GM19025 (cell line): ENCODE measurements around the gene CFAP300.

Source experiments
- ATAC-seq: cut with Tn5 transposase; IDR thresholded peaks from one replicate; pipeline ENCODE4 v1.9.1; 2021; ENCODE audit warnings: mild to moderate bottlenecking, low read depth, moderate library complexity; ENCODE audit not compliant: unreplicated experiment

The CFAP300 gene

GRCh38 chr11:102071497-102072472 lies 24.5 kb downstream of the CFAP300 start:
- ATAC-seq = no peak

DNA sequence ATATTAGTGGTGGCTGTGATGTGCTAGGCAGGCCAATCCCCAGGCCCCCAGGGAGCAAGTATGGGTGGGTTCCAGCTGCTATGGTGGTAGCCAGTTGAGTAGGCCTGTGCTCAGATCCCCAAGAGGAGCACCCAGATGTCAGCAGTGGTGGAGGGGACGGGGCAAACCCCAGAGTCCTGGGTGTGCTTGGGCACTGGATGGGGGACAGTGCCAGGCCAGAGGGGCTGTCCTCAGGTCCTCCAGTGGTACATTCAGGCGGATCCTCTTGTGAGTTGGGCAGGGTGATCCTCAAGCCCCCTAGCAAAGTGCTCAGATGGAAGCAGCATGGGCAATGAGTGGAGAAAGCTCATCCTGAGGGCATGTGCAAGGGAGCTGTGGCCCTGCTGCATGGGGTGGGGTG lies 26.0 kb downstream of the CFAP300 start:
- no peak for ATAC-seq

DNA sequence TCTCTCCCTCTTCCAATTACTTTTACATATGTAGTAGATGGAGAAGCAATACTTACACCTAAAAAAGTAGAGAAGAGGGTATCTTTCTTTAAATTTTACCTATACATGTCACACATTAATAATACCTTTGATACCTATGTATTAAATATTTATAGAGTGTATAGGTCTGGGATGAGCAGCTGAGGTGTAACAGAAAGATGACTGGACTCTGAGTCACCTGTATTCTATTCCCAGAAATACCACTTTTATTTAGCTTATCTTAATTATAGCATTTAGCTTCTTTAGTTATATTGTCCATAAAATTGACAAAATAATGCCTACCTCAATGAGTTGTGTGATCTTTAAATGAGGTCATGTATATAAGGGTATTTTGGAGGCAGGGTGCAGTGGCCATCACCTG lies 32.4 kb downstream of the CFAP300 start:
- no peak for ATAC-seq

DNA sequence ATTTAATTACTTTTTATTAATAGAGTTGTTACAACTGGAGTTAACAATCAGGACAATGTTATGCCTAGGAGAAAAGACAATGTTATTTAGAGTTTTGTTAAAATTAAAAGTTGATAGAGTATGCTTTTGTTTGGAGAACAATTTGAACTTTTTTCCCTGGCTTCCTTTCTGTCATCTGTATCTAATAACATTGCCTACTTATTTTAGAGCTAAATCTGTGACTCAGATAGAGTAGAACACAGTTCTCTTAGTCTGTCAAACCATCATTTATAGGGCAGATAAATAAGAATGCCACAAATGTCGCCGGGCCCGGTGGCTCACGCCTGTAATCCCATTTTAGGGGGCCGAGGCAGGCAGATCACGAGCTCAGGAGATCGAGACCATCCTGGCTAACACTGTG lies 34.1 kb downstream of the CFAP300 start:
- no peak for ATAC-seq

GRCh38 chr11:102085864-102086551 lies 38.8 kb downstream of the CFAP300 start:
- no peak for ATAC-seq

- no peak for ATAC-seq
Measured at GRCh38 chr11:102097186-102097585, 49.9 kb downstream of the CFAP300 start.

DNA sequence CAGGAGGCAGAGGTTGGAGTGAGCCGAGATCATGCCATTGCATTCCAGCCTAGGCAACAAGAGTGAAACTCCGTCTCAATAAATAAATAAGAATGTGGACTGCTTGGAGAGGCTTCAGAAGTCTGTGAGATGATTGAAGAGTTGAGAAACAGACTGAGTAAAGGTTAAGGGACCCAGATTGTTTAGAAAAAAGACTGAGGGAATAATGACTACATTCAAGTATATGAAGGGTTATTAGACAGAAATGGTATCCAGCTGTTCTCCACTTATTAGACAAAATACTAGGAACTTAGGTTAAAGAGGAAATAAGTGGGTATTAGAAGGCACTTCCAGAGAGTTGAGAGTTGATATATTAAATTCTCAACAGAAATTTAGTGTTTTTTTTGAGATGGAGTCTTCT lies 52.5 kb downstream of the CFAP300 start:
- no peak for ATAC-seq

GRCh38 chr11:102108734-102109440 lies 61.6 kb downstream of the CFAP300 start:
- no peak for ATAC-seq

DNA sequence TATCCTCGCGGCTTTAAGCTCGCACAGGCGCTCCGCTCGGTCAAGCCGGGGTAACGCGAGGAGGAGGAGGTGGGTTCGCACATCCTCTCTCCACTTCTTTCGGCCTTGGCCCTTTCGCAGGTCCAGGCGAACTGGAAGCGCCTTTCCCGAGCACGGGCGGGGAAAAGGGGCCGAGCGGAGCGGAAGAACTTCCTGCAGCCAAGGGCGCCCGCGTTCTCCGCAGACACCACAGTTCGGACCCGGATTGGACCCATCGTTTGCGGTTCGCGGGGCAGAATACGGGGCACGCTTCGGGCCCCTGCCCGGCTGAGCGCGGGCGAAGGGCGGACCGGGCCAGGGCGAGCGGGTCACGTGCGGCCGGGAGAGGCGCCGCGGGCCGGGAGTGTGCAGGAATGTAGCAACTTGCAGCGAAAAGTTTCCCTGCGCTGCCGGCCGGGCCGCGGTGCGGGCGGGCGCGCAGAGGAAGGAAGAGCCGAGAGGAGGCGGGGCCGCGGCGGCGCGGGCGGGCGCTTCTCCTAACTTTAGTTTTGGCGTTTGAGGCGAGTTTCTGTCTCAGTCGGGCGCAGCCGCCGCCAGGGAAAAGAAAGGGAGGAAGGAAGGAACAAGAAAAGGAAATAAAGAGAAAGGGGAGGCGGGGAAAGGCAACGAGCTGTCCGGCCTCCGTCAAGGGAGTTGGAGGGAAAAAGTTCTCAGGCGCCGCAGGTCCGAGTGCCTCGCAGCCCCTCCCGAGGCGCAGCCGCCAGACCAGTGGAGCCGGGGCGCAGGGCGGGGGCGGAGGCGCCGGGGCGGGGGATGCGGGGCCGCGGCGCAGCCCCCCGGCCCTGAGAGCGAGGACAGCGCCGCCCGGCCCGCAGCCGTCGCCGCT lies 62.9 kb downstream of the CFAP300 start, which contains the start of gene YAP1:
Gene YAP1, plus strand, starts transcription at position 552 of the 865 bp plus-strand sequence. CDS start 402 bp downstream, outside the sequence.
- peak; percentile 91 for ATAC-seq

GRCh38 chr11:102110761-102111010 lies 63.4 kb downstream of the CFAP300 start:
- peak; percentile 26 for ATAC-seq

GRCh38 chr11:102111011-102111786 lies 64.0 kb downstream of the CFAP300 start:
- ATAC-seq = no peak

GRCh38 chr11:102111787-102112508 lies 64.7 kb downstream of the CFAP300 start:
- no peak for ATAC-seq

- ATAC-seq = no peak
Measured at GRCh38 chr11:102112509-102112821, 65.2 kb downstream of the CFAP300 start.

DNA sequence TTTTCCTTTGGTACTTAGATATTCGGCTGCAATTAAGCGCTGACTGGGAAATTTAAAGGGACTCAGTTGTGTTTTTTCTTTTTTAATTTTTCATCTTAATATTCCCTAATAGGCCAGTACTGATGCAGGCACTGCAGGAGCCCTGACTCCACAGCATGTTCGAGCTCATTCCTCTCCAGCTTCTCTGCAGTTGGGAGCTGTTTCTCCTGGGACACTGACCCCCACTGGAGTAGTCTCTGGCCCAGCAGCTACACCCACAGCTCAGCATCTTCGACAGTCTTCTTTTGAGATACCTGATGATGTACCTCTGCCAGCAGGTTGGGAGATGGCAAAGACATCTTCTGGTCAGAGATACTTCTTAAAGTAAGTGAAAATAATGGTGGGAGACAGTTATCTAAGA lies 66.8 kb downstream of the CFAP300 start:
- no peak for ATAC-seq

DNA sequence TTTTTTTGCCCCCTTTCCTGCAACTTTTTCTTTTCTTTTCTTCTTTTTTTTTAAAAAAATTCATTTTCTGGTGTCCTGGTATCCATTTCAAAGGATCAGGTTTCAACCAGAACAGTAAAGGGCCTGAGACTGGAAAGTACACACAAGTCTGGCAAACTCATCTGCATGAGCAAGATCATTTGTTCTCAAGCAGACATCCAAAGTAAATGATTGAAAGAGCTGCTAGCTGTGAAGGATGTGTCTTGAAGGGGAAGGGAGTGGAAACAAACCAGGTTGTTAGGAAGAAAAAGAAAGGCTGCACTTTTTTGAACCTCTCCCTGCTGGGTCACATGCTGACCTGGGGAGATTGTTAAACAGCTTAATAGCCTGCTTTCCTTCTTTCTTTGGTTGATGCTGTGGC lies 68.3 kb downstream of the CFAP300 start:
- no peak for ATAC-seq

- ATAC-seq = no peak
Measured at GRCh38 chr11:102116453-102117205, 69.4 kb downstream of the CFAP300 start.

DNA sequence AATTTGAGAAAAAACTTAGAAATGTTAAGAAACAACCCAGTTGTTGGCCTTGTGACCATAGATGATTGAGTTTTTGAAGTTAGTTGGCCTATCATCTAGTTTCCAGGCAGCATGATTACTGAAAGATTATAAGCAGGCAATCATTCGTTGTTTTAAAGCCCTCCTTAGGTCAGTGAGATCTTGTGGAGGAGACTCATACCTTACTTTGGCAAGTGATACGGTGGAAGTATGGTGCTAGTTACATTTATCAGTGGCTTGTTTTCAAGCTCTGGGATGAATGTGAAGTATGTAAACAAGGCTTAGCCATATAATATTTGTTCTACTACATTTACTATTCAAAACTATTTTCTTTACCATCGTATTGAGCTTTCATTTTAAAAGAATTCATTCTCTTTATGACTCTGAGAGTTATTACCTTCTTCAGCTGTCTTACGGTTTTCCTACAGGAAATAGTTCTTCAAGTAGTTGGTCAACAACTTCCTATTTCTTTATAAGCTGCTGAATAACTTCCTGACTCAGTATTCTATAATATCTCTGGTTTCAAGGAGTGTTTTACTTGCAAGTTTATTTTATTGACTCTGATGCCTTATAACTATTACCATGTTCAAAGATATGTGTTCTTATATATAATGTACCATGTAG lies 70.4 kb downstream of the CFAP300 start:
- no peak for ATAC-seq

DNA sequence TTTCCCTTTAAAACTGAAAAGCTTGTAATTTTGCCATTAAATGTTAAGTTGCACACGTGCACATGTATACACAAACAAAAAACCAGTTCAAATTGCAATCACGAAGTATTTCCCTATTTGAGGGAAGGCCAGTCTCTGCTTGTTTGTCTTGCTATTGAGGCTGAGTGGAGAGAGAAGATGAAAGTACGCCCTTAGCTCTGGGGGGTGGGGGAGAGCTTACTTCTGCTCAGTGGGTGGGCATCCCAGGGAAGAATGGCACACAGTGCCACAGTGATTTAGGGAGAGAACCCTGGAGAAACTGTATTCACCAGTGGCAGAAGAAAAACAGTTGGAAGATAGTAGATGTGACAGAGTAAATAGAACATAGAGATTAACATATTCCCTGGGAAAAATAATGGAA lies 71.7 kb downstream of the CFAP300 start:
- no peak for ATAC-seq
